H1 (cell line): ENCODE data around the gene PHOSPHO1. TPM values are rescaled to one million over a fixed set of nuclear protein-coding genes. Genes with fewer than 3 reads are reported as not detected.

Experiments
- CTCF ChIA-PET: fragments of 300-600 bp; sonication (Branson Sonifier 250); formaldehyde crosslinking; loops from one replicate; lab custom pipeline; 2021; ENCODE audit not compliant: partially characterized antibody; lab: Charles Lee
- POLR2A ChIA-PET: fragments of 300-600 bp; sonication (Branson Sonifier 250); formaldehyde crosslinking; loops from one replicate; lab custom pipeline; 2021; ENCODE audit warnings: inconsistent platforms; ENCODE audit not compliant: partially characterized antibody; lab: Charles Lee
- DNase-seq, 2 experiments: peaks; one replicate each; pipeline versions ENCODE4 v3.0.0 to v3.0.0-alpha.2; 2010 to 2022; ENCODE audit warnings: low spot score in 2 of 2, low read depth in 1 of 2, mixed read lengths in 1 of 2
- FAIRE-seq: peaks from 2 replicates; lab custom pipeline; 2011; peaks lifted over from hg19 to GRCh38; lab: Jason Lieb, UNC
- H2AFZ ChIP-seq: 2 replicates; pipeline ENCODE4 v1.8.1; 2012; ENCODE audit warnings: low read length, inconsistent platforms
- H2AK5ac ChIP-seq: 2 replicates; pipeline ENCODE4 v1.6.1; 2013; ENCODE audit warnings: low read depth, low read length
- H2BK120ac ChIP-seq: replicated peaks from 2 replicates; pipeline ENCODE3; 2013; ENCODE audit warnings: low read depth, low read length, inconsistent platforms
- H2BK12ac ChIP-seq: 2 replicates; pipeline ENCODE4 v1.6.1; 2013; ENCODE audit warnings: low read depth, low read length
- H2BK15ac ChIP-seq: 2 replicates; pipeline ENCODE4 v1.6.1; 2013; ENCODE audit warnings: low read length
- H2BK20ac ChIP-seq: 2 replicates; pipeline ENCODE4 v1.6.1; 2013; ENCODE audit warnings: low read length
- H2BK5ac ChIP-seq: 2 replicates; pipeline ENCODE4 v1.6.1; 2013; ENCODE audit warnings: low read depth, low read length
- H3K14ac ChIP-seq: 2 replicates; pipeline ENCODE4 v1.6.1; 2013; ENCODE audit warnings: inconsistent platforms; ENCODE audit not compliant: insufficient read length
- H3K18ac ChIP-seq: 2 replicates; pipeline ENCODE4 v1.6.1; 2013; ENCODE audit warnings: low read length; ENCODE audit errors: extremely low read depth
- H3K23ac ChIP-seq: 2 replicates; pipeline ENCODE4 v1.6.1; 2013; ENCODE audit warnings: inconsistent platforms; ENCODE audit not compliant: insufficient read length
- H3K23me2 ChIP-seq: 2 replicates; pipeline ENCODE4 v1.6.1; 2013; ENCODE audit warnings: low read depth, low read length
- H3K27ac ChIP-seq: 2 replicates; pipeline ENCODE4 v1.6.1; 2011; ENCODE audit warnings: low read depth, low read length, inconsistent platforms
- H3K27me3 ChIP-seq, 4 experiments: replicated peaks in 1 of 4; 1 replicate in 1 of 4; 2 replicates in 3 of 4; pipeline versions ENCODE4 v1.6.1 to v1.8.1; 2011 to 2013; ENCODE audit warnings: low read length in 3 of 4, mild to moderate bottlenecking in 3 of 4, inconsistent platforms in 2 of 4, mixed read lengths in 2 of 4, moderate library complexity in 1 of 4; ENCODE audit not compliant: control insufficient read depth in 3 of 4, insufficient read depth in 3 of 4; ENCODE audit errors: extremely low read depth in 1 of 4
- H3K36me3 ChIP-seq, 4 experiments: 2 replicates each; pipeline versions ENCODE4 v1.6.1 to v1.8.1; 2011 to 2013; ENCODE audit warnings: mild to moderate bottlenecking in 4 of 4, low read length in 3 of 4, moderate library complexity in 2 of 4, control low read depth in 1 of 4, inconsistent platforms in 1 of 4; ENCODE audit not compliant: insufficient read depth in 4 of 4, control insufficient read depth in 2 of 4
- H3K4ac ChIP-seq: replicated peaks from 2 replicates; pipeline ENCODE3; 2013; ENCODE audit warnings: low read length, low read depth, mixed read lengths, inconsistent platforms; ENCODE audit not compliant: insufficient read length
- H3K4me1 ChIP-seq, 4 experiments: replicated peaks in 1 of 4; 1 replicate in 1 of 4; 2 replicates in 3 of 4; pipeline versions ENCODE4 v1.6.1 to v1.8.1; 2011 to 2013; ENCODE audit warnings: low read length in 3 of 4, inconsistent platforms in 2 of 4, mixed read lengths in 1 of 4; ENCODE audit not compliant: insufficient read depth in 4 of 4, control insufficient read depth in 3 of 4
- H3K4me2 ChIP-seq, 2 experiments: 2 replicates each; pipeline versions ENCODE4 v1.6.1 to v1.8.1; 2011 to 2013; ENCODE audit warnings: low read depth in 2 of 2, low read length in 2 of 2, control low read depth in 1 of 2, inconsistent platforms in 1 of 2, mild to moderate bottlenecking in 1 of 2; ENCODE audit not compliant: insufficient read depth in 1 of 2
- H3K4me3 ChIP-seq, 4 experiments: fragments of 200-600, 300-600 bp in 1 of 4; sonication (generic), shearing (Covaris generic), sonication (Bioruptor Twin) in 1 of 4; 2 replicates each; pipeline versions ENCODE4 v1.5.1 to v1.8.1; 2011 to 2016; ENCODE audit warnings: low read length in 4 of 4, low read depth in 3 of 4, control low read depth in 2 of 4, inconsistent platforms in 2 of 4, mild to moderate bottlenecking in 2 of 4, mixed read lengths in 1 of 4, moderate library complexity in 1 of 4; ENCODE audit not compliant: insufficient read depth in 2 of 4; ENCODE audit errors: extremely low read depth in 1 of 4
- H3K56ac ChIP-seq: replicated peaks from 2 replicates; pipeline ENCODE3; 2013; ENCODE audit warnings: low read depth, mild to moderate bottlenecking, mixed read lengths, low read length, inconsistent platforms; ENCODE audit not compliant: insufficient read length
- H3K79me1 ChIP-seq: 2 replicates; pipeline ENCODE4 v1.6.1; 2013; ENCODE audit warnings: low read depth, low read length, control low read depth
- H3K79me2 ChIP-seq, 2 experiments: 2 replicates each; pipeline versions ENCODE4 v1.6.1 to v1.8.1; 2012 to 2013; ENCODE audit warnings: low read length in 2 of 2, mild to moderate bottlenecking in 2 of 2, inconsistent platforms in 1 of 2; ENCODE audit not compliant: insufficient read depth in 2 of 2, control insufficient read depth in 1 of 2
- H3K9ac ChIP-seq, 4 experiments: replicated peaks in 1 of 4; 1 replicate in 1 of 4; 2 replicates in 3 of 4; pipeline versions ENCODE4 v1.6.1 to v1.8.1; 2011 to 2013; ENCODE audit warnings: low read depth in 3 of 4, low read length in 3 of 4, control low read depth in 2 of 4, mild to moderate bottlenecking in 2 of 4, moderate library complexity in 2 of 4, inconsistent platforms in 1 of 4; ENCODE audit errors: extremely low read depth in 1 of 4
- H3K9me3 ChIP-seq, 2 experiments: 2 replicates each; pipeline versions ENCODE4 v1.6.1 to v1.8.1; 2012 to 2013; ENCODE audit warnings: mild to moderate bottlenecking in 2 of 2, moderate library complexity in 2 of 2, control low read depth in 1 of 2, inconsistent platforms in 1 of 2, low read depth in 1 of 2, low read length in 1 of 2, mixed read lengths in 1 of 2; ENCODE audit not compliant: insufficient read depth in 2 of 2
- H4K20me1 ChIP-seq, 2 experiments: replicated peaks in 1 of 2; 2 replicates each; pipeline versions ENCODE3 to v1.8.1; 2011 to 2013; ENCODE audit warnings: inconsistent platforms in 2 of 2, low read length in 2 of 2, mild to moderate bottlenecking in 1 of 2; ENCODE audit not compliant: insufficient read depth in 2 of 2, control insufficient read depth in 1 of 2
- H4K5ac ChIP-seq: 2 replicates; pipeline ENCODE4 v1.6.1; 2013; ENCODE audit warnings: low read length, low read depth, mixed read lengths, inconsistent platforms; ENCODE audit not compliant: insufficient read length
- H4K8ac ChIP-seq: 2 replicates; pipeline ENCODE4 v1.8.0; 2013; ENCODE audit warnings: mild to moderate bottlenecking, moderate library complexity, low read length, inconsistent platforms; ENCODE audit not compliant: insufficient read depth; ENCODE audit errors: extremely low read depth
- H4K91ac ChIP-seq: replicated peaks from 2 replicates; pipeline ENCODE3; 2013; ENCODE audit warnings: low read length, mixed read lengths, inconsistent platforms; ENCODE audit not compliant: insufficient read length
- BRCA1 ChIP-seq: IDR thresholded peaks from 2 replicates; pipeline ENCODE4 v1.6.1; 2012; ENCODE audit warnings: low read depth, low read length, improper control_type of control experiment
- CHD1 ChIP-seq: IDR thresholded peaks from 2 replicates; pipeline ENCODE4 v1.6.1; 2012; ENCODE audit warnings: low read depth, low read length, improper control_type of control experiment
- EP300 ChIP-seq, 2 experiments: IDR thresholded peaks; 1 replicate in 1 of 2; 2 replicates in 1 of 2; pipeline ENCODE4 v1.6.1; 2011 to 2012; ENCODE audit warnings: low read depth in 2 of 2, low read length in 2 of 2, mild to moderate bottlenecking in 2 of 2, borderline replicate concordance in 1 of 2, inconsistent platforms in 1 of 2, moderate library complexity in 1 of 2
- GABPA ChIP-seq: IDR thresholded peaks from 2 replicates; pipeline ENCODE4 v1.6.1; 2011; ENCODE audit warnings: mild to moderate bottlenecking, low read length, moderate library complexity, borderline replicate concordance; ENCODE audit not compliant: insufficient read depth
- GTF2F1 ChIP-seq: IDR thresholded peaks from 2 replicates; pipeline ENCODE4 v1.6.1; 2012; ENCODE audit warnings: low read depth, low read length, improper control_type of control experiment, borderline replicate concordance
- JUN ChIP-seq: IDR thresholded peaks from 2 replicates; pipeline ENCODE4 v1.6.1; 2011; ENCODE audit warnings: low read depth, mild to moderate bottlenecking, improper control_type of control experiment, low read length
- KDM4A ChIP-seq: IDR thresholded peaks from one replicate; pipeline ENCODE4 v1.7.1; 2012; ENCODE audit warnings: low read depth, mild to moderate bottlenecking, moderate library complexity, low read length, inconsistent platforms; ENCODE audit not compliant: severe bottlenecking
- POU5F1 ChIP-seq: IDR thresholded peaks from 2 replicates; pipeline ENCODE4 v1.6.1; 2011; ENCODE audit warnings: low read depth, mild to moderate bottlenecking, low read length, moderate library complexity
- RAD21 ChIP-seq, 2 experiments: IDR thresholded peaks in 1 of 2; conservative IDR thresholded peaks in 1 of 2; 2 replicates each; pipeline ENCODE4 v1.6.1; 2011; ENCODE audit warnings: low read depth in 2 of 2, low read length in 2 of 2, improper control_type of control experiment in 1 of 2, inconsistent platforms in 1 of 2, mild to moderate bottlenecking in 1 of 2, moderate library complexity in 1 of 2
- RNF2 ChIP-seq: fragments of 200-900, 300-1000 bp; sonication (generic); IDR thresholded peaks from 2 replicates; pipeline ENCODE4 v1.7.1; 2016; ENCODE audit warnings: borderline replicate concordance, low read depth, mild to moderate bottlenecking, antibody characterized with exemption, low read length; ENCODE audit not compliant: poor library complexity, severe bottlenecking; ENCODE audit errors: missing control alignments
- SP2 ChIP-seq: IDR thresholded peaks from 2 replicates; pipeline ENCODE4 v1.6.1; 2012; ENCODE audit warnings: mild to moderate bottlenecking, low read length, inconsistent platforms
- SP4 ChIP-seq: IDR thresholded peaks from 2 replicates; pipeline ENCODE4 v1.6.1; 2012; ENCODE audit warnings: low read length, inconsistent platforms
- SRF ChIP-seq: IDR thresholded peaks from 2 replicates; pipeline ENCODE4 v1.6.1; 2011; ENCODE audit warnings: mild to moderate bottlenecking, low read depth, low read length, moderate library complexity
- TCF12 ChIP-seq: IDR thresholded peaks from 2 replicates; pipeline ENCODE4 v1.6.1; 2011; ENCODE audit warnings: low read depth, mild to moderate bottlenecking, low read length
- WGBS, 2 experiments: shearing (Covaris generic) in 1 of 2; methylation state at CpG; one replicate each; pipeline versions ENCODE4 v1.1.6 to v1.1.7; 2013 to 2015; ENCODE audit warnings: low lambda C conversion rate in 2 of 2, mixed read lengths in 2 of 2, inconsistent platforms in 1 of 2, low coverage in 1 of 2, missing lambda C conversion rate in 1 of 2; ENCODE audit not compliant: insufficient replicate concordance in 2 of 2, insufficient coverage in 1 of 2, insufficient read length in 1 of 2; ENCODE audit errors: extremely low coverage in 1 of 2, missing lambda C conversion rate in 1 of 2; 5-methylcytosine and 5-hydroxymethylcytosine counted together
- polyA plus RNA-seq, 7 experiments: library from polyadenylated mRNA; depleted of rRNA in 3 of 7; stranded (reverse) in 5 of 7; unstranded in 2 of 7; fragments of >200 nt in 5 of 7; fragments of 200-250 nt in 2 of 7; gene quantifications; 1 replicate in 5 of 7; 2 replicates in 1 of 7; 4 replicates in 1 of 7; pipeline versions ENCODE4 v1.2.1 to v1.2.3, GENCODE V29; 2011 to 2013; ENCODE audit warnings: missing spikeins in 2 of 7, mixed read lengths in 2 of 7
- total RNA-seq: library from RNA; stranded (reverse); fragmentation: NEBNext Ultra II Directional; extraction: Animal tissue kit (Norgen Biotek cat#: 25700); gene quantifications from 2 replicates; pipeline ENCODE4 v1.2.1, GENCODE V29; 2021

PHOSPHO1 gene
- total and polyA plus RNA-seq, 2 of the 8 experiments (the other 6 are each of a cell fraction or from before 2014, with no cell fraction given), result 0.34 to 0.45 TPM

DNA sequence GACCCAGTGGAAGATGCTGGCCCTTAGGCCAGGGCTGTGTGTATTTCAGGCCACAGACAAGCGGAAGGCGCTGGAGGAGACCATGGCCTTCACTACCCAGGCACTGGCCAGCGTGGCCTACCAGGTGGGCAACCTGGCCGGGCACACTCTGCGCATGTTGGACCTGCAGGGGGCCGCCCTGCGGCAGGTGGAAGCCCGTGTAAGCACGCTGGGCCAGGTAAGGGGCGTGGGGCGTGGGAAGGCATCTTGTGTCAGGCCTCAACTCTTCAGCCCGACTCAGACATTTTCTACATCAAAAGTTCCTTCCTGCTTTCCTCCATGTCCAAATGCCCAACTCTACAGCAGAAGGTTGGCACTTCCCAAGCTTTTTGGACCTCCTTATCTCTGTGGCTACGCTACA lies 14.1 kb downstream of the PHOSPHO1 start:
- ChIA-PET POLR2A (no interaction called here), CTCF (interaction anchor here (1.2 to 6.0 kb wide), 4 partner anchors 10 to 262 kb away, joined by 3 to 42 read pairs (median 3); no protein-coding TSS in a partner anchor)
- peaks cover 0 to 9% (median 4%) of the 10 kb centered on the region in 4 experiments; a peak in 4 of 7 replicates for H3K4me1 ChIP-seq
- no peak overlapping the region for H3K56ac ChIP-seq
- H2BK5ac ChIP-seq, result no peak overlapping the region
- H2AK5ac ChIP-seq, result no peak overlapping the region
- H3K23me2 ChIP-seq, result no peaks in the 10 kb centered on the region
- H3K79me2 ChIP-seq, result no peaks in the 10 kb centered on the region
- 86% methylated on average over 13 of the region's 13 CpGs; no CpG with 5 or more reads in 1 of the 2 experiments for WGBS, 2 experiments
- H3K14ac ChIP-seq, result no peak overlapping the region
- H3K27ac ChIP-seq, result no peak overlapping the region
- peak overlapping the region; percentile 28; the same call in 1 of the 2 replicates for H4K8ac ChIP-seq
- H4K91ac ChIP-seq, result no peak overlapping the region
- no peak overlapping the region for H3K23ac ChIP-seq
- no peak overlapping the region for H2BK120ac ChIP-seq
- no peak overlapping the region for H3K4me3 ChIP-seq
- H3K27me3 ChIP-seq, result no peaks in the 10 kb centered on the region
- H3K18ac ChIP-seq, result no peak overlapping the region
- no peak overlapping the region for H2AFZ ChIP-seq
- no peak overlapping the region for H3K4ac ChIP-seq
- DNase-seq (no peak), FAIRE-seq (no peak)
- no peak overlapping the region for H2BK12ac ChIP-seq
- H4K5ac ChIP-seq, result no peak overlapping the region
- no peak overlapping the region for H3K4me2 ChIP-seq
- H2BK20ac ChIP-seq, result no peak overlapping the region
- H4K20me1 ChIP-seq, result no peaks in the 10 kb centered on the region
- H3K9ac ChIP-seq, result no peak overlapping the region
- no peaks in the 10 kb centered on the region for H3K36me3 ChIP-seq
- H2BK15ac ChIP-seq, result no peak overlapping the region
- H3K79me1 ChIP-seq, result no peaks in the 10 kb centered on the region
- no peaks in the 10 kb centered on the region for H3K9me3 ChIP-seq
- TF ChIP-seq SRF (no peak), BRCA1 (no peak), CHD1 (no peak), RNF2 (no peak), RAD21 (IDR thresholded peaks at IDR 0.05 in 1 of 2, conservative IDR thresholded peaks at IDR 0.05 in 1 of 2; ENCODE audit: low read depth in 2 of 2, low read length in 2 of 2) (no peak), GABPA (no peak), KDM4A (no peak), SP4 (no peak), POU5F1 (no peak), GTF2F1 (no peak), TCF12 (no peak), SP2 (no peak), JUN (no peak), EP300 (IDR thresholded peaks at IDR 0.05; ENCODE audit: borderline replicate concordance in 1 of 2, low read depth in 2 of 2, low read length in 2 of 2) (no peak)
